WI38 (cell line): Measurements from ENCODE around the gene NT5DC1.

ENCODE experiments used
- H3K4me3 ChIP-seq: 2 replicates; pipeline ENCODE4 v1.5.1; 2011; ENCODE audit warnings: low read depth, mild to moderate bottlenecking, control low read depth, low read length
- CTCF ChIP-seq: IDR thresholded peaks from 2 replicates; pipeline ENCODE4 v1.5.1; 2012; ENCODE audit warnings: low read depth, mild to moderate bottlenecking, control low read depth, low read length

NT5DC1 gene

DNA sequence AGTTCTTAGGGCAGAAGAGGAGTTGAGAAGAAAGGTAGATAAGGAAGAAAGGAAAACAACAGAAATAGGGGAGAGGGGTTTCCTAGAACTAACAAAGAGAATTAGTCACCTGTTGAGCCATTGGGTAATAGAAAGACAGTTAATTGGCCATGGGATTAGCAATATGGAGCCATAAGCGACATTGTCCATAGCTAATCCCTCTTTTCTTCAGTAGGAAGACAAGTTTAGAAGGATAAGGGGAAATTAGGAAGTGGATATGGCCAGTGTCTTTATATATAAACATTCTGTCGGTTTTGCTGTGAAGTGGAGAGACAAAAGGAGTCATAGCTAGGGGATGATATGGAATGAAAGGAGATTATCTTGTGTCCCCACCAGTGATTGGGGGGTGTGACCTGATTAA, 69.2 kb downstream of the NT5DC1 start:
- no peak for TF ChIP-seq CTCF
- H3K4me3 ChIP-seq: no peak overlapping the region

- H3K4me3 ChIP-seq: no peak overlapping the region
- no peak for TF ChIP-seq CTCF
These were observed 69.9 kb downstream of the NT5DC1 start for GRCh38 chr6:116170358-116171057.

DNA sequence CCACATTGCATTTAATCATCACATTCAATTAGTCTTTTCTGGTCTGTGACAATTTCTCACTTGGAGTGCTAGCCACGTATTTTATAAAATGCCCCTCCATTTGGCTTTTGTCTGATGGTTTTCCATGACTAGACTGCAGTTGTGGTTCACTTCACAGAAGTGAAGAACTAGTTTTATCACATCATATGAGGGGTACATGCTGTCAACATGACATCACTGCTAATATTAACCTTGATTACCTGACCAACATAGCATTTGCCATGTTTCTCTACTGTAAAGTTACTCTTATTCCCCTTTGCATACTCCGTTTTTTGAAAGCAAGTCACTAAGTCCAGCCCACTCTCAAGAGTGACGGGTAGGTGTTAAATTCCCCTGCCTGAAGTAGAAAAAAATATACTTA, 73.3 kb downstream of the NT5DC1 start:
- no peak for TF ChIP-seq CTCF
- no peak overlapping the region for H3K4me3 ChIP-seq

DNA sequence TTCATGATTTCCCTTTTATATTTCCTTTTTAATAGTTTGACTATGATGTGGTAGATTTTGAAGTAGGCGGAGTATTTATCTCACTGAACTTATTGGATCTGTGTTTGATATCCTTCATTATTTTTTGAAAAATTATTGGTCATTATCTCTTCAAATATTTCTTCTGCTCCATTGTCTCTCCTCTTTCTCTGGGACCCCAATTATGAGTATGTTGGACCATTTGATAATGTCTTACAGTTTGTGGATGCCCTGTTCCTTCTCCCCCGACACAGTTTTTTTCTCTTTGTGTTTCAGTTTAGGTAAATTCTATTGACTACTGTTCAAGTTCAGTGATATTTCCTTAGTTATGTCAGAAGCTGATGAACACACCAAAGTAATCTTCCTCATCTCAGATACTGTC, 74.7 kb downstream of the NT5DC1 start:
- H3K4me3 ChIP-seq: no peak overlapping the region
- no peak for TF ChIP-seq CTCF

- no peak overlapping the region for H3K4me3 ChIP-seq
- no peak for TF ChIP-seq CTCF
These were observed 75.9 kb downstream of the NT5DC1 start for GRCh38 chr6:116176596-116176995.

- no peak overlapping the region for H3K4me3 ChIP-seq
- no peak for TF ChIP-seq CTCF
These were observed 79.7 kb downstream of the NT5DC1 start for GRCh38 chr6:116180375-116180774.

DNA sequence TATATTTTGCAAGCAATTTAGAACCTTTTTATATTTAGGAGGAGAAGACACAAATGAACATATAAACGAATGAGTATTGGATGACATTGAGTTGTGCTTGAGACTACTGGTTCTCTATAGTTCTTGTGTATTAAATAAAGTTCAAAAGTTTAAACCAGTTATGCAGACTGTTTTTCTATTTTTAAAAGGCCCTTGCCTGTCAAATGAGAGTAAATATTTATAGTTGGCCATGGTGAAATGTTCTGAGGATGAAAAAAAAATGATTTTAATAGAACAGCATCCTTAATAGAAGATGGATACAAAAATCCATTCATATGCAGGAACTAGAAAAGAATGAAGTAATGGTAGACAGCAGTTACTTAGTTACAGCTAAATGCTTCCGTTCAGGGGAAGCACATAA, 88.8 kb downstream of the NT5DC1 start:
- no peak for TF ChIP-seq CTCF

More for the DNA sequence above, 88.8 kb downstream of the NT5DC1 start:
- H3K4me3 ChIP-seq: no peak overlapping the region
